HS-5 (cell line): ENCODE measurements around the gene CRELD2.

ENCODE experiments used
- DNase-seq: peaks from one replicate; pipeline ENCODE4 v3.0.0-alpha.2; 2012; ENCODE audit warnings: low read depth

The CRELD2 gene

GRCh38 chr22:49887702-49888101, 30.7 kb upstream of the CRELD2 start:
- no peak for DNase-seq

GRCh38 chr22:49889071-49889470, 29.4 kb upstream of the CRELD2 start:
- no peak for DNase-seq

- no peak for DNase-seq
These were observed 26.1 kb upstream of the CRELD2 start for GRCh38 chr22:49892226-49892899.

GRCh38 chr22:49893025-49893424, 25.4 kb upstream of the CRELD2 start:
- DNase-seq, result no peak

GRCh38 chr22:49894322-49895054, 23.9 kb upstream of the CRELD2 start:
- no peak for DNase-seq

GRCh38 chr22:49896201-49896600, 22.2 kb upstream of the CRELD2 start:
- DNase-seq, result no peak

- DNase-seq, result no peak
These were observed 21.3 kb upstream of the CRELD2 start for GRCh38 chr22:49897015-49897684.

GRCh38 chr22:49899530-49899929, 18.9 kb upstream of the CRELD2 start:
- no peak for DNase-seq

- DNase-seq, result no peak
These were observed 17.8 kb upstream of the CRELD2 start for GRCh38 chr22:49900441-49901230.

- no peak for DNase-seq
These were observed 17.0 kb upstream of the CRELD2 start for GRCh38 chr22:49901457-49901856.

GRCh38 chr22:49903322-49904039, 15.0 kb upstream of the CRELD2 start:
- DNase-seq, result no peak

- no peak for DNase-seq
These were observed 14.4 kb upstream of the CRELD2 start for GRCh38 chr22:49904040-49904369.

GRCh38 chr22:49905465-49905864, 13.0 kb upstream of the CRELD2 start:
- DNase-seq, result no peak

- no peak for DNase-seq
These were observed 12.2 kb upstream of the CRELD2 start for GRCh38 chr22:49906071-49906798.

- no peak for DNase-seq
These were observed 11.6 kb upstream of the CRELD2 start for GRCh38 chr22:49906799-49907290.

GRCh38 chr22:49907807-49908206, 10.6 kb upstream of the CRELD2 start:
- no peak for DNase-seq

- no peak for DNase-seq
These were observed 8.8 kb upstream of the CRELD2 start for GRCh38 chr22:49909476-49910205.

- DNase-seq, result no peak
These were observed 7.9 kb upstream of the CRELD2 start for GRCh38 chr22:49910229-49911155.
